Endometrial microvascular endothelial cells (primary cell): ENCODE data around the gene SCN4B. TPM values are rescaled to one million over a fixed set of nuclear protein-coding genes. Genes with fewer than 3 reads are reported as not detected.

ENCODE experiments used
- in situ Hi-C: cut with HindIII; loops from 2 replicates; pipeline ENCODE4 v1.10.0; 2017; ENCODE audit warnings: low sequenced_read_pairs, low pct_unique_long_range_greater_than_20kb; ENCODE audit errors: inconsistent ontology term
- total RNA-seq: library from RNA; depleted of rRNA; stranded (reverse); fragments of >200 nt; gene quantifications from one replicate; pipeline ENCODE4 v1.2.3, GENCODE V29; 2015; ENCODE audit errors: inconsistent ontology term

Gene SCN4B
- total RNA-seq, 1 donor from 2014 or later = under 0.01 TPM

GRCh38 chr11:118175031-118175992 is 22.7 kb upstream of the SCN4B start:
- in situ Hi-C loops = no loop called here

GRCh38 chr11:118174006-118174567 is 21.5 kb upstream of the SCN4B start:
- in situ Hi-C loops = no loop called here

GRCh38 chr11:118172356-118172755 is 19.7 kb upstream of the SCN4B start:
- in situ Hi-C loops = no loop called here

GRCh38 chr11:118171269-118172062 is 18.8 kb upstream of the SCN4B start:
- in situ Hi-C loops = no loop called here

- in situ Hi-C loops = no loop called here
These were observed 18.3 kb upstream of the SCN4B start for GRCh38 chr11:118170882-118171268.

- in situ Hi-C loops = no loop called here
These were observed 17.6 kb upstream of the SCN4B start for GRCh38 chr11:118170231-118170630.

- in situ Hi-C loops = no loop called here
These were observed 16.9 kb upstream of the SCN4B start for GRCh38 chr11:118169300-118170140.

GRCh38 chr11:118168751-118169150 is 16.1 kb upstream of the SCN4B start:
- in situ Hi-C loops = no loop called here

GRCh38 chr11:118168316-118168715 is 15.7 kb upstream of the SCN4B start:
- in situ Hi-C loops = no loop called here

GRCh38 chr11:118167906-118168305 is 15.3 kb upstream of the SCN4B start:
- in situ Hi-C loops = no loop called here

- in situ Hi-C loops = no loop called here
These were observed 14.6 kb upstream of the SCN4B start for GRCh38 chr11:118167253-118167652.

GRCh38 chr11:118166641-118167040 is 14.0 kb upstream of the SCN4B start:
- in situ Hi-C loops = no loop called here

GRCh38 chr11:118164885-118165284 is 12.3 kb upstream of the SCN4B start:
- in situ Hi-C loops = no loop called here

- in situ Hi-C loops = no loop called here
These were observed 10.9 kb upstream of the SCN4B start for GRCh38 chr11:118163494-118163893.

GRCh38 chr11:118162846-118163245 is 10.2 kb upstream of the SCN4B start:
- in situ Hi-C loops = no loop called here

- in situ Hi-C loops = no loop called here
These were observed 9.2 kb upstream of the SCN4B start for GRCh38 chr11:118161786-118162185.

GRCh38 chr11:118157186-118157895 is 4.7 kb upstream of the SCN4B start:
- in situ Hi-C loops = no loop called here

GRCh38 chr11:118156531-118157185 is 4.0 kb upstream of the SCN4B start:
- in situ Hi-C loops = no loop called here
